GM23338 (cell line): ENCODE data around the gene CRKL. TPM values are rescaled to one million over a fixed set of nuclear protein-coding genes. Genes with fewer than 3 reads are reported as not detected.

ENCODE experiments used
- ATAC-seq: fragments of 200-7000 bp; cut with Tn5 transposase; 3 replicates; pipeline ENCODE4 v1.9.1; 2020
- DNase-seq: peaks from one replicate; pipeline ENCODE4 v3.0.0-alpha.2; 2015; ENCODE audit warnings: low spot score
- H2AFZ ChIP-seq: fragments of 200-600 bp; sonication (generic); 2 replicates; pipeline ENCODE4 v1.8.0; 2016; ENCODE audit warnings: antibody characterized with exemption, mild to moderate bottlenecking, moderate library complexity
- H3F3A ChIP-seq: fragments of 200-600 bp; sonication (generic); replicated peaks from 2 replicates; pipeline ENCODE4 v1.8.0; 2017; ENCODE audit warnings: antibody characterized with exemption, mixed run types, low read depth
- H3K27ac ChIP-seq: fragments of 200-600 bp; sonication (generic); 2 replicates; pipeline ENCODE4 v1.6.1; 2016; ENCODE audit warnings: low read depth
- H3K27me3 ChIP-seq: fragments of 200-600 bp; sonication (generic); 2 replicates; pipeline ENCODE4 v1.8.0; 2016; ENCODE audit warnings: mild to moderate bottlenecking, mixed run types, moderate library complexity; ENCODE audit not compliant: insufficient read depth
- H3K36me3 ChIP-seq: fragments of 200-600 bp; sonication (generic); 2 replicates; pipeline ENCODE4 v1.8.0; 2016; ENCODE audit warnings: mild to moderate bottlenecking; ENCODE audit not compliant: insufficient read depth
- H3K4me1 ChIP-seq: fragments of 200-600 bp; sonication (generic); 2 replicates; pipeline ENCODE4 v1.8.0; 2016; ENCODE audit warnings: mild to moderate bottlenecking, moderate library complexity; ENCODE audit not compliant: insufficient read depth
- H3K4me2 ChIP-seq: fragments of 200-600 bp; sonication (generic); 2 replicates; pipeline ENCODE4 v1.7.1; 2017; ENCODE audit warnings: mixed run types
- H3K4me3 ChIP-seq: fragments of 200-600 bp; sonication (generic); 2 replicates; pipeline ENCODE4 v1.6.1; 2016; ENCODE audit warnings: mixed run types
- H3K79me2 ChIP-seq: fragments of 200-600 bp; sonication (generic); replicated peaks from 2 replicates; pipeline ENCODE4 v1.8.0; 2017; ENCODE audit warnings: mild to moderate bottlenecking; ENCODE audit not compliant: insufficient read depth
- H3K9me2 ChIP-seq: fragments of 200-600 bp; sonication (generic); 2 replicates; pipeline ENCODE4 v1.8.0; 2017; ENCODE audit not compliant: insufficient read depth
- H4K20me1 ChIP-seq: fragments of 200-600 bp; sonication (generic); replicated peaks from 2 replicates; pipeline ENCODE4 v1.8.0; 2017; ENCODE audit warnings: mild to moderate bottlenecking; ENCODE audit not compliant: insufficient read depth
- H3K27ac Mint-ChIP-seq: 2 replicates; pipeline ENCODE4 v1.8.0; 2020; ENCODE audit warnings: inconsistent platforms, mild to moderate bottlenecking, moderate library complexity, mixed read lengths
- H3K27me3 Mint-ChIP-seq: 3 replicates; pipeline ENCODE4 v1.8.0; 2022; ENCODE audit warnings: low read depth, mild to moderate bottlenecking, moderate library complexity, mixed read lengths, inconsistent platforms; ENCODE audit not compliant: insufficient read depth, poor library complexity
- H3K36me3 Mint-ChIP-seq: 3 replicates; pipeline ENCODE4 v1.8.0; 2021; ENCODE audit warnings: low read depth, mild to moderate bottlenecking, inconsistent platforms, moderate library complexity, mixed read lengths
- H3K4me1 Mint-ChIP-seq: 3 replicates; pipeline ENCODE4 v1.8.0; 2020; ENCODE audit warnings: mild to moderate bottlenecking, inconsistent platforms, mixed read lengths
- H3K4me3 Mint-ChIP-seq: 3 replicates; pipeline ENCODE4 v1.8.0; 2021; ENCODE audit warnings: moderate library complexity, mild to moderate bottlenecking, inconsistent platforms, mixed read lengths
- H3K9me3 Mint-ChIP-seq: 3 replicates; pipeline ENCODE4 v1.8.0; 2020; ENCODE audit warnings: moderate library complexity, mild to moderate bottlenecking, inconsistent platforms, mixed read lengths
- CREB1 ChIP-seq: fragments of 250-450 bp; sonication (Bioruptor Pico); IDR thresholded peaks from 2 replicates; pipeline ENCODE4 v1.5.0; 2020; ENCODE audit warnings: low read depth, mild to moderate bottlenecking, moderate library complexity
- EZH2phosphoT487 ChIP-seq: fragments of 200-600 bp; sonication (generic); IDR thresholded peaks from one replicate; pipeline ENCODE4 v1.8.1; 2018; ENCODE audit warnings: antibody characterized with exemption; ENCODE audit not compliant: unreplicated experiment
- POLR2AphosphoS5 ChIP-seq: IDR thresholded peaks from 2 replicates; pipeline ENCODE4 v1.6.1; 2016; ENCODE audit warnings: antibody characterized with exemption, low read depth
- ZNF114 ChIP-seq: fragments of 250-450 bp; sonication (Bioruptor Pico); IDR thresholded peaks from 2 replicates; pipeline ENCODE4 v1.5.0; 2020; ENCODE audit warnings: mild to moderate bottlenecking, moderate library complexity
- polyA plus RNA-seq: library from polyadenylated mRNA; unstranded; fragments of >200 nt; fragmentation: Nextera tagmentation; extraction: Ambion mirVana; gene quantifications from 2 replicates; pipeline ENCODE4 v1.2.1, GENCODE V29; 2016
- total RNA-seq: library from RNA; depleted of rRNA; stranded (reverse); fragments of >200 nt; shearing (Covaris generic); gene quantifications from 2 replicates; pipeline ENCODE4 v1.2.3, GENCODE V29; 2014
- TF ChIP-seq, protein P1 (sequence below): fragments of 250-450 bp; sonication (Bioruptor Pico); IDR thresholded peaks from 2 replicates; pipeline ENCODE4 v1.5.0; 2020; ENCODE audit warnings: mild to moderate bottlenecking, moderate library complexity

CRKL gene
- total and polyA plus RNA-seq, 2 experiments from 2014 or later: 39.5 to 104 TPM

DNA sequence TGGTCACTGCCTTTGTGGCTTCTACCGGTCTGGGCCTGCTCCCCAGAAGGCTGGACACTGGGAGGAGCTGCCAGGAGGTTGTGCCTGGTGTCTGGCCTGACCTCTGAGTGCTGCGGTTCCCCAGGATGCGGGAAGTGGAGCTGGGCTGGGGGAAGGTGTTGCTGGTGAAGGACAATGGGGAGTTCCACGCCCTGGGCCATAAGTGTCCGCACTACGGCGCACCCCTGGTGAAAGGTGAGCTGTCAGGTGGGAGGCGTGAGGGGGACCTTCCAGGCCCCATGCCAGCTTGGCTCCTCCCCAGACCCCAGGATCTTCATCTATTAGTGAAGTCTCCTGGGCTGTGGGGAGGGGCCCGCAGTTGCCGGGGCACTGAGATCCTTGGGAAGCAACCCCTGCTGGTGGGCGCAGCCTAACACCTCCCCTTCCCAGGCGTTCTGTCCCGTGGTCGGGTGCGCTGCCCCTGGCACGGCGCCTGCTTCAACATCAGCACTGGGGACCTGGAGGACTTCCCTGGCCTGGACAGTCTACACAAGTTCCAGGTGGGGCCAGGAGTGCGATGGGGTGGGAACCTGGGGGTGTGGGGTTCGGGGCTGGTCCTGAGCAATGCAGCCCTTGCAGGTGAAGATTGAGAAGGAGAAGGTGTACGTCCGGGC, 56.6 kb downstream of the CRKL start (continued):
- TF ChIP-seq ZNF114 (CRISPR knock-in tag): no peak

- Mint-ChIP-seq H3K9me3 (peaks cover 18% of the 10 kb centered on the region), H3K27me3 (peaks cover 27% of the 10 kb centered on the region), H3K4me1 (peaks cover 4% of the 10 kb centered on the region; the same call in 2 of the 3 replicates), H3K4me3 (no peak overlapping the region), H3K36me3 (peaks cover 6% of the 10 kb centered on the region; the same call in 1 of the 3 replicates), H3K27ac (no peak overlapping the region)
- no peak for TF ChIP-seq EZH2phosphoT487
- TF ChIP-seq, protein P1, sequence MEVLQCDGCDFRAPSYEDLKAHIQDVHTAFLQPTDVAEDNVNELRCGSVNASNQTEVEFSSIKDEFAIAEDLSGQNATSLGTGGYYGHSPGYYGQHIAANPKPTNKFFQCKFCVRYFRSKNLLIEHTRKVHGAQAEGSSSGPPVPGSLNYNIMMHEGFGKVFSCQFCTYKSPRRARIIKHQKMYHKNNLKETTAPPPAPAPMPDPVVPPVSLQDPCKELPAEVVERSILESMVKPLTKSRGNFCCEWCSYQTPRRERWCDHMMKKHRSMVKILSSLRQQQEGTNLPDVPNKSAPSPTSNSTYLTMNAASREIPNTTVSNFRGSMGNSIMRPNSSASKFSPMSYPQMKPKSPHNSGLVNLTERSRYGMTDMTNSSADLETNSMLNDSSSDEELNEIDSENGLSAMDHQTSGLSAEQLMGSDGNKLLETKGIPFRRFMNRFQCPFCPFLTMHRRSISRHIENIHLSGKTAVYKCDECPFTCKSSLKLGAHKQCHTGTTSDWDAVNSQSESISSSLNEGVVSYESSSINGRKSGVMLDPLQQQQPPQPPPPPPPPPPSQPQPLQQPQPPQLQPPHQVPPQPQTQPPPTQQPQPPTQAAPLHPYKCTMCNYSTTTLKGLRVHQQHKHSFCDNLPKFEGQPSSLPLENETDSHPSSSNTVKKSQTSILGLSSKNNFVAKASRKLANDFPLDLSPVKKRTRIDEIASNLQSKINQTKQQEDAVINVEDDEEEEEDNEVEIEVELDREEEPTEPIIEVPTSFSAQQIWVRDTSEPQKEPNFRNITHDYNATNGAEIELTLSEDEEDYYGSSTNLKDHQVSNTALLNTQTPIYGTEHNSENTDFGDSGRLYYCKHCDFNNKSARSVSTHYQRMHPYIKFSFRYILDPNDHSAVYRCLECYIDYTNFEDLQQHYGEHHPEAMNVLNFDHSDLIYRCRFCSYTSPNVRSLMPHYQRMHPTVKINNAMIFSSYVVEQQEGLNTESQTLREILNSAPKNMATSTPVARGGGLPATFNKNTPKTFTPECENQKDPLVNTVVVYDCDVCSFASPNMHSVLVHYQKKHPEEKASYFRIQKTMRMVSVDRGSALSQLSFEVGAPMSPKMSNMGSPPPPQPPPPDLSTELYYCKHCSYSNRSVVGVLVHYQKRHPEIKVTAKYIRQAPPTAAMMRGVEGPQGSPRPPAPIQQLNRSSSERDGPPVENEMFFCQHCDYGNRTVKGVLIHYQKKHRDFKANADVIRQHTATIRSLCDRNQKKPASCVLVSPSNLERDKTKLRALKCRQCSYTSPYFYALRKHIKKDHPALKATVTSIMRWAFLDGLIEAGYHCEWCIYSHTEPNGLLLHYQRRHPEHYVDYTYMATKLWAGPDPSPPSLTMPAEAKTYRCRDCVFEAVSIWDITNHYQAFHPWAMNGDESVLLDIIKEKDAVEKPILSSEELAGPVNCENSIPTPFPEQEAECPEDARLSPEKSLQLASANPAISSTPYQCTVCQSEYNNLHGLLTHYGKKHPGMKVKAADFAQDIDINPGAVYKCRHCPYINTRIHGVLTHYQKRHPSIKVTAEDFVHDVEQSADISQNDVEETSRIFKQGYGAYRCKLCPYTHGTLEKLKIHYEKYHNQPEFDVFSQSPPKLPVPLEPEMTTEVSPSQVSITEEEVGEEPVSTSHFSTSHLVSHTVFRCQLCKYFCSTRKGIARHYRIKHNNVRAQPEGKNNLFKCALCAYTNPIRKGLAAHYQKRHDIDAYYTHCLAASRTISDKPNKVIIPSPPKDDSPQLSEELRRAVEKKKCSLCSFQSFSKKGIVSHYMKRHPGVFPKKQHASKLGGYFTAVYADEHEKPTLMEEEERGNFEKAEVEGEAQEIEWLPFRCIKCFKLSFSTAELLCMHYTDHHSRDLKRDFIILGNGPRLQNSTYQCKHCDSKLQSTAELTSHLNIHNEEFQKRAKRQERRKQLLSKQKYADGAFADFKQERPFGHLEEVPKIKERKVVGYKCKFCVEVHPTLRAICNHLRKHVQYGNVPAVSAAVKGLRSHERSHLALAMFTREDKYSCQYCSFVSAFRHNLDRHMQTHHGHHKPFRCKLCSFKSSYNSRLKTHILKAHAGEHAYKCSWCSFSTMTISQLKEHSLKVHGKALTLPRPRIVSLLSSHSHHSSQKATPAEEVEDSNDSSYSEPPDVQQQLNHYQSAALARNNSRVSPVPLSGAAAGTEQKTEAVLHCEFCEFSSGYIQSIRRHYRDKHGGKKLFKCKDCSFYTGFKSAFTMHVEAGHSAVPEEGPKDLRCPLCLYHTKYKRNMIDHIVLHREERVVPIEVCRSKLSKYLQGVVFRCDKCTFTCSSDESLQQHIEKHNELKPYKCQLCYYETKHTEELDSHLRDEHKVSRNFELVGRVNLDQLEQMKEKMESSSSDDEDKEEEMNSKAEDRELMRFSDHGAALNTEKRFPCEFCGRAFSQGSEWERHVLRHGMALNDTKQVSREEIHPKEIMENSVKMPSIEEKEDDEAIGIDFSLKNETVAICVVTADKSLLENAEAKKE (CRISPR knock-in tag): no peak
- no peak for TF ChIP-seq POLR2AphosphoS5
- no peak for TF ChIP-seq CREB1 (CRISPR knock-in tag)
- H3K9me2 ChIP-seq: 0 out of 2 replicates have a peak, but pooled peaks cover 6% of the 10 kb centered on the region
- H3K4me2 ChIP-seq: no peak overlapping the region
- H2AFZ ChIP-seq: no peak overlapping the region
- H3K79me2 ChIP-seq: no peaks in the 10 kb centered on the region
- H3K27ac ChIP-seq: no peak overlapping the region
- no peak overlapping the region for H3K4me3 ChIP-seq
- H3K4me1 ChIP-seq: no peaks in the 10 kb centered on the region
- peaks cover 19% of the 10 kb centered on the region for H3K27me3 ChIP-seq
- ATAC-seq (no peak), DNase-seq (no peak)
- no peaks in the 10 kb centered on the region; the same call in 1 of the 2 replicates for H4K20me1 ChIP-seq
- no peaks in the 10 kb centered on the region; the same call in 1 of the 2 replicates for H3K36me3 ChIP-seq
- H3F3A ChIP-seq: no peaks in the 10 kb centered on the region
Observed at GRCh38 chr22:20974336-20974955, 57.2 kb downstream of the CRKL start.
